Umbilical cord (tissue), 2 donors: ENCODE data around the gene TRIO. TPM values are rescaled to one million over a fixed set of nuclear protein-coding genes. Genes with fewer than 3 reads are reported as not detected.
"Not testable (repeated sequence)": the region's sequence is repeated elsewhere in the genome, so short reads cannot be mapped to it uniquely, and the experiment has no call there.

Experiments
- DNase-seq: peaks from one replicate; pipeline ENCODE4 v3.0.0-alpha.2; 2015; ENCODE audit warnings: low spot score
- total RNA-seq: library from RNA; depleted of rRNA; stranded (reverse); fragments of >200 nt; gene quantifications from one replicate; pipeline ENCODE4 v1.2.3, GENCODE V29; 2014; ENCODE audit warnings: low replicate concordance; ENCODE audit not compliant: insufficient read depth

TRIO gene
- total RNA-seq, 1 donor from 2014 or later, result 170 TPM

DNA sequence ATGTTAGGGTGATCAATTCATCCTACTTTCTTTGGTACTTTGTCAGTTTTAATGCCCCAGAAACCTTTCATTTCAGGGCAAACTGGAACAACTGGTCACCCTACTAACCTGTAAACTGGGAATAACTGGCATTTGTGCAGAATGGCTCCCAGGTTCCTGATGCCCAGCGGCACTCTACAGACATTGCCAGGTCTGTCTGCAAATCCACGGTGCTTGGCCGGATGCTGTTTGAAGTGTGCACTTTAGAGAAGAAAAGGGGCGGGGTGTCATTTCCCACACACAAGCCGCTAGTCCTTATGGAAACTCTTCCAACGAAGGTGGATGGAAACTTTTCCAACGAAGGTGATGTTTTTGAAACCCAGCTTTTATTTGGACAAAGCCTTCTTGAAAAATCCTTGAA is 388.5 kb downstream of the TRIO start:
- no peak for DNase-seq

DNA sequence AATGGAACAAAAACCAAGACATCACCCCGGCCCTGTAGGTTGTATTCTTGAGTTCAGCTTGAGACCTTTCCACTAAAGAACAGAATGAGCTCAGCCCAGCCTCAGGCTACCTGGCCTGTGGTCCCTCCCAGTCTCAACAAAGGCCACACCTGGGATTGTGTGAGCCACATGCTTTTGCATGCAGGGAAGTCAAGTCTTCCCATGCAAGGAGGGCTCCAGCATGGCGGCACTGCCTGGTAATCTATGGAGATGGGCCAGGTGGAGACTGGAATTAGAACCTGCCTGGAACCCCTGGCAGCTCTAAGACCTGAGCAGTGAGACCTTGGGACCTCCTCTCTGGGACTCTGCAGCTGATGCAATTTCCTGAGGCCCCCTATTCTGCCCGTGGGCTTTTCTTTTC is 389.0 kb downstream of the TRIO start:
- no peak for DNase-seq

DNA sequence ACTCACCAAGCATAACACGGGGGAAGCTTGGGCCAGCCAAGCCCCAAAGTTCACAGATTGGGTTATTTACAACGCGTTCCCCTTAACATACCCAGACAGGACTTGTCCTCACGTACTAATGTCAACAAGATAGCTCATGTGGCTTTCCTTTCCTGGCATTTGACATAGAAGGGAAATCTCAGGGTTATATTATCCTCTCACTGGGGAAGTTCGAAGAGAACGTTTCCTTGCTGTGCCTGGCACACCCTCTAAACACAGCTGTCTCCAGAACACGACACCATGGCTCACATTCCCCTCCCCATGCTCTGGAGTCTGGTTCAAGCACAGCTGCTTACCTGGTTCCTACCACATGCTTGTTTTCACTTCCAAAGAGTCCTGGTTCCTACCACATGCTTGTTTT is 391.6 kb downstream of the TRIO start:
- DNase-seq, result no peak

DNA sequence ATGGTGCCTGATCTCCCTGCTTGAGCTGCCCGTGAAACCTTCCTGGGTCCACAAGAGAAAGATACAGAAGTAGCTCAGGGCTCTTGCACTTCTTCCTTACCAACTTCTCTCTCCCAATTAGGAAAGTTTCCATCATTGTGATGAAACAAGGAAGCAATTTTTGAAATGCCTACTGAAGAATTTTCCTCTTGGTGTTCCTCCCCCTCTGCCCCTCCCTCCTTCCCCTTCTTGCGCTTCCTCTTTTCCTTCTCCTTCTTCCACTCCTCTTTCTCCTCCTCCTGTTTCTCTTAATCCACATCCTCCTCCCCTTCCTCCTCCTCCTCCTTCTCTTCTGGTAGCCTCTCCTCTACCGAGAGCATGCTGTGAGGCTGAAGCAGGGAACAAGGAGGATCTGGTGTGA is 402.2 kb downstream of the TRIO start:
- DNase-seq, result peak; percentile 43

DNA sequence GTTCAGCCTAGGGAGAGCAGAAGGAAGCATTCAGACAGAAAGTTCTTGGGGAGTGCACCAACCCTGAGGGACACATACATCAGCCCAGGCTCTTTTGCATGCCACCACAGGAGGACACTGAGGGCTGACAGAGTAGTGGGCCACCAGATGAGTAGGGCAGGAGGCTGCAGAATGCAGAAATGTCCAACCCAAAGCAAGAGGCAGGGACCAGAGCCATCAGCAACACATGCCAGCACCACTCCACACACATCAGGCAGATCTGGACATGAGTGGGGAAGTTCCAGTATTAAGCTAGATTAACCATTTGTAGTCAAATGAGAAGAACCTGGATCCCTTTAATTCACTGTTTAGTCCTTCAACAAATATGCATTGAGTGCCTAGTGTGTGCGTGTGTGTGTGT is 402.7 kb downstream of the TRIO start:
- DNase-seq, result no peak

DNA sequence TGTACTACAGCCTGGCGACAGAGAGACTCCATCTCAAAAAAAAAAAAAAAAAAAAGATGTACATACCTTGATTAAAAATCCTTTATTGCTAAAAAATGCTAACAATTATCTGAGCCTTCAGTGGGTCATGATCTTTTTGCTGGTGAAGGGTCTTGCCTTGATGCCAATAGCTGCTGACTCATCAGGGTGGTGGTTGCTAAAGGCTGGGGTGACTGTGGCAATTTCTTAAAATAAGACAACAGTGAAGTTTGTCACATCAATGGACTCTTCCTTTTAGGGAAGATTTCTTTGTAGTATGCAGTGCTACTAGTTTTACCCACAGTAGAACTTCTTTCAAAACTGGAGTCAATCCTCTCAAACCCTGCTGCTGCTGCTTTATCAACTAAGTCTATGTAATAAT is 404.5 kb downstream of the TRIO start:
- DNase-seq, result no peak

DNA sequence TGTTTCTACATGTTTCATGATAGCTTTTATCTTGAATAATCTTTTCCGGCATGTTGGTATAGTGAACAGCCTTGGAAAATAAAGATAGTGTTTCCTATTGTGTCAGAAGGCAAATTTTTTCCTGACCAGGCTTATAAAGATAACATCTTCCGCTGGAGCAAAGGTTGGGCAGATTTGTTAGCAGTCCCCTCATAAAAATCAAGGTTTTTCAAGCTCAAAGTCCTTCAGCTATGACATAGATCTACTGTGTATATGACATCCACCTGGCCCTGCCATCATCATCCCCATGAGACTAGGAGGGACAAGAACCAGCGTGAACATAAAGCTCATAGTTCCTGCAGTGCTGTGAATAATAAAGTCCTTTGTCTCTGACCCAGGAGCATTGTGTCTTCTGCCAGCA is 408.1 kb downstream of the TRIO start:
- DNase-seq, result no peak

DNA sequence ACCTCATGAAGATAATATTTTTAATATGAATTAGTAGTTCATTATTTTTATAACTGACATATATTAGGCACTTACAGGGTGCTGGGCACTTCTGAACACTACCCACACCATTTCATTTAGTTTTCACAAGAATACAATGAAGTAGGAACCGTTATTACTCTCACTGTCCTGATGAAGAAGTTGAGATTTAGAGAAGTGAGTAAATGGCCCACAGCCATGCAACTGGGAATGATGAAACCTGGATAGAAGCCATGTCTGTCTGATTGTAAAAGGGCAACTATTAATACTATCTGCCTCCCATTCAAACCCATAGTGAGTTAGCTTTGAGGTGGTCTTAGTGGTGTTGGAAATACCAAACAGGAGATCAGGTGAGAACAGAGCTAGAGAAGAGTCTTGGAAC is 408.9 kb downstream of the TRIO start:
- DNase-seq, result peak; percentile 11

DNA sequence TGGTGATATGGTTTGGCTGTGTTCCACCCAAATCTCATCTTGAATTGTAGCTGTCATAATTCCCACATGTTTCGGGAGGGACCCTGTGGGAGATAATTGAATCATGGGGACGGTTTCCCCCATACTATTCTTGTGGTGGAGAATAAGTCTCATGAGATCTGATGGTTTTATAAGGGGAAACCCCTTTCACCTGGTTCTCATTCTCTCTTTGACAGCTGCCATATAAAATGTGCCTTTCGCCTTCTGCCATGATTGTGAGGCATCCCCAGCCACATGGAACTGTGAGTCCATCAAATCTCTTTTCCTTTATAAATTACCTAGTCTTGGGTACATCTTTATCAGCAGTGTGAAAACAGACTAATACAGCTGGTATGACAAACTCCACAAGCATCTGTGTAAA is 411.1 kb downstream of the TRIO start:
- DNase-seq, result not testable (repeated sequence)

DNA sequence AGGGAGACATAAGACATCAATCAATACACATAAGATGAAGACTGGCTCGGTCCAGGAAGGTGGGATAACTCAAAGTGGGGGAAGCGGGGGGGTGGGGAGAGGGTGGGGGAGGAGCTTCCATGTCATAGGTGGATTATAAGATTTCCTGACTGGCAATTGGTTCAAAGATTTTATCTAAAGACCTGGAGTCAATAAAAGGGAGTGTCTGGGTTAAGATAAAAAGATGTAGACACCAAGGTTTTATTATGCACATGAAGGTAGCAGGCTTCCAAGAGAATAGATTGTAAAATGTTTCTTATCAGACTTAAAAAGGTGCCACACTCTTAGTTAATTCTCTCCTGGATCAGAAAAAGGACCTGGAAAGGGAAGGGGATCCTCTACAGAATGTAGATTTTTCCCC is 412.9 kb downstream of the TRIO start:
- DNase-seq, result no peak

DNA sequence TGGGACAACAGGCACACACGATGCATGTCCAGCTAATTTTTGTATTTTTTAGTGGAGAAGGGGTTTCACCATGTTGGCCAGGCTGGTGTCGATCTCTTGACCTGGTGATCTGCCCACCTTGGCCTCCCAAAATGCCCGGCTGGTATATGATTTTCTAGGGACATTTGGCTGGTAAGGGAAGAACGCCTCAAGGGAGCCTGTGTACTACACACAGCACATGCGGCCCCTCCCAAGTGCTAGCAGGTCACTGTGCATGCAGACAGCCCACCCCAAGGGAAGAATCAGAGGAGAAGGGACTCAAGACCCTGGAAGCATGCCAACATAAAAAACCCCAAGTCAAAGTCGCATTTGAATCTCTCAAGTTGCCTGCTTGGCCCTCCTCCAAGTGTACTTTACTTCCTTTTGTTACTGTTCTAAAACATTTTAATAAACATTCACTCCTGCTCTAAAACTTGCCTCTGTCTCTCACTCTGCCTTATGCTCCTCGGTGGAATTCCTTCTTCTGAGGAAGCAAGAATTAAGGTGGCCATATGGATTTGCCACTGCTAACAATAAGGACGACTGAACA is 414.1 kb downstream of the TRIO start:
- no peak for DNase-seq

DNA sequence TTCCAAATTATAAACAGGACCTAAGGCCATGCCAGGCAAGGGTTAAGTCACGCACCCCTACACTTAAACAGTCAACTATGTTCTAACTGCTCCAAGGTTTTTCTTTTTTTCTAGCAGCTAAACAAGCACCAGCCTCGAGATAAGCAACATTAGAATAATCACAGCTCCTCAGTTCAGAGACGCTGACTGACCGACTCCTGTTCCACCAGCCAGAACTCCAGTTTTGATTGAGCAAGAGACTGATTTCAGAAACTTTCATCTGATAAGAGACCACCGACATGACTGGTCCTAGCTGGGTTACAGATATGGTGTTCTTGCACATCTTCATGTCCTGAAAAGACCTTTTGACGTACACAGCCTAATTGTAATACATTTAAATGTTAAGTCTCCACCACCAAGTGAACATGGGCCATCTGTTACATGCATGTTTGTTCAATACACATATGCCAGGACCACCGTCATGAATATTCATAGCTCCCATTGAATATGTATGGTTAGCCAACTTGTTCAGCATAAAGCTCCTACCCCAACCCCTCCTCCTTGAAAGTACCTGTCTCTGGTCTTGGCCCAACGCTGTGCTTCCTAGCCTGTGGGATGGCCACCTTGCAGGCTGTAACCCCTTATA is 414.8 kb downstream of the TRIO start:
- no peak for DNase-seq

Other genes with a start within 250 kb of the TRIO start
- 0.48 TPM for gene DNAH5, start 198.7 kb upstream of the TRIO start, total RNA-seq